Tibial nerve (tissue), 4 donors: ENCODE measurements around the gene TBL1XR1.

ENCODE experiments used
- CTCF ChIP-seq, 5 experiments: fragments of 200-600 bp in 3 of 5; fragments of 450-650 bp in 2 of 5; sonication (generic) in 3 of 5; IDR thresholded peaks; one replicate each; pipeline ENCODE4 v1.5.1; 2016 to 2019; ENCODE audit warnings: antibody characterized with exemption in 5 of 5, mild to moderate bottlenecking in 3 of 5, moderate library complexity in 2 of 5
- EP300 ChIP-seq, 2 donors: sonication (generic); formaldehyde crosslinking; IDR thresholded peaks; one replicate each; pipeline ENCODE4 v1.6.1; 2017; ENCODE audit warnings: antibody characterized with exemption in 2 of 2, mild to moderate bottlenecking in 1 of 2
- POLR2A ChIP-seq, 2 donors: fragments of 450-650 bp; IDR thresholded peaks; one replicate each; pipeline ENCODE4 v1.6.1; 2017; ENCODE audit warnings: antibody characterized with exemption in 2 of 2, mild to moderate bottlenecking in 2 of 2, moderate library complexity in 2 of 2

GRCh38 chr3:177135841-177136492 lies 61.3 kb downstream of the TBL1XR1 start:
- no peak for TF ChIP-seq CTCF (IDR thresholded peaks at IDR 0.05)
- no peak for TF ChIP-seq EP300 (IDR thresholded peaks at IDR 0.05)
- TF ChIP-seq POLR2A (IDR thresholded peaks at IDR 0.05), result no peak
